Endothelial cell (in vitro differentiated cells): Measurements from ENCODE around the gene TOX4. TPM values are rescaled to one million over a fixed set of nuclear protein-coding genes. Genes with fewer than 3 reads are reported as not detected.

Experiments
- DNase-seq: peaks from one replicate; pipeline ENCODE4 v3.0.0; 2021; ENCODE audit warnings: low spot score
- H3K27ac Mint-ChIP-seq: one replicate; pipeline ENCODE4 v1.8.0; 2021; ENCODE audit warnings: mixed read lengths, inconsistent platforms; ENCODE audit not compliant: unreplicated experiment
- H3K27me3 Mint-ChIP-seq: one replicate; pipeline ENCODE4 v1.8.0; 2021; ENCODE audit warnings: mild to moderate bottlenecking, moderate library complexity, mixed read lengths, inconsistent platforms; ENCODE audit not compliant: unreplicated experiment
- H3K36me3 Mint-ChIP-seq: one replicate; pipeline ENCODE4 v1.8.0; 2021; ENCODE audit warnings: mild to moderate bottlenecking, low read depth, mixed read lengths, inconsistent platforms; ENCODE audit not compliant: unreplicated experiment
- H3K4me1 Mint-ChIP-seq: one replicate; pipeline ENCODE4 v1.8.0; 2021; ENCODE audit warnings: mild to moderate bottlenecking, mixed read lengths, inconsistent platforms; ENCODE audit not compliant: unreplicated experiment
- H3K4me3 Mint-ChIP-seq: one replicate; pipeline ENCODE4 v1.8.0; 2021; ENCODE audit warnings: mild to moderate bottlenecking, mixed read lengths, inconsistent platforms; ENCODE audit not compliant: unreplicated experiment
- H3K9me3 Mint-ChIP-seq: one replicate; pipeline ENCODE4 v1.8.0; 2021; ENCODE audit warnings: mixed read lengths, inconsistent platforms; ENCODE audit not compliant: unreplicated experiment
- long read RNA-seq: library from polyadenylated mRNA; unstranded; transcript quantifications from one replicate; pipeline ENCODE4 v2.0.0, GENCODE V29; 2020; ENCODE audit not compliant: unreplicated experiment
- total RNA-seq: library from RNA; stranded (reverse); fragmentation: NEBNext Ultra II Directional; extraction: Animal tissue kit (Norgen Biotek cat#: 25700); gene quantifications from one replicate; pipeline ENCODE4 v1.2.1, GENCODE V29; 2021; ENCODE audit not compliant: unreplicated experiment
- TF ChIP-seq, protein P1 (sequence below): fragments of 200-600 bp; sonication (generic); IDR thresholded peaks from one replicate; pipeline ENCODE4 v1.5.0; 2021; ENCODE audit warnings: antibody characterized with exemption; ENCODE audit not compliant: unreplicated experiment

TOX4 gene
- 70.8 TPM for total RNA-seq
- long read RNA-seq, full-length matches to known transcripts = 24 of 38 reads
- long read RNA-seq, partial matches to known transcripts = 12 of 38 reads
- long read RNA-seq, other reads (novel, unspliced or antisense) = 2 of 38 reads

- peak; percentile 95 for DNase-seq
- H3K27ac Mint-ChIP-seq = peak within 1 kb of the TSS; percentile 100
- no peaks in the 10 kb centered on the region for H3K9me3 Mint-ChIP-seq
- H3K4me1 Mint-ChIP-seq = peaks cover 17% of the 10 kb centered on the region
- peaks cover 17% of the 10 kb centered on the region for H3K36me3 Mint-ChIP-seq
- TF ChIP-seq, protein P1, sequence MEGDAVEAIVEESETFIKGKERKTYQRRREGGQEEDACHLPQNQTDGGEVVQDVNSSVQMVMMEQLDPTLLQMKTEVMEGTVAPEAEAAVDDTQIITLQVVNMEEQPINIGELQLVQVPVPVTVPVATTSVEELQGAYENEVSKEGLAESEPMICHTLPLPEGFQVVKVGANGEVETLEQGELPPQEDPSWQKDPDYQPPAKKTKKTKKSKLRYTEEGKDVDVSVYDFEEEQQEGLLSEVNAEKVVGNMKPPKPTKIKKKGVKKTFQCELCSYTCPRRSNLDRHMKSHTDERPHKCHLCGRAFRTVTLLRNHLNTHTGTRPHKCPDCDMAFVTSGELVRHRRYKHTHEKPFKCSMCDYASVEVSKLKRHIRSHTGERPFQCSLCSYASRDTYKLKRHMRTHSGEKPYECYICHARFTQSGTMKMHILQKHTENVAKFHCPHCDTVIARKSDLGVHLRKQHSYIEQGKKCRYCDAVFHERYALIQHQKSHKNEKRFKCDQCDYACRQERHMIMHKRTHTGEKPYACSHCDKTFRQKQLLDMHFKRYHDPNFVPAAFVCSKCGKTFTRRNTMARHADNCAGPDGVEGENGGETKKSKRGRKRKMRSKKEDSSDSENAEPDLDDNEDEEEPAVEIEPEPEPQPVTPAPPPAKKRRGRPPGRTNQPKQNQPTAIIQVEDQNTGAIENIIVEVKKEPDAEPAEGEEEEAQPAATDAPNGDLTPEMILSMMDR = peak; percentile 69
- H3K4me3 Mint-ChIP-seq = peak within 1 kb of the TSS; percentile 100
- peaks cover 5% of the 10 kb centered on the region for H3K27me3 Mint-ChIP-seq
Observed at GRCh38 chr14:21476925-21477681, at the start of gene TOX4, which contains the start of gene RAB2B. TOX4 (plus strand) TSS chr14:21477195; CDS start chr14:21477279, 84 bp downstream. RAB2B (minus strand) TSS chr14:21476959; CDS start chr14:21476872, 87 bp downstream.

DNA sequence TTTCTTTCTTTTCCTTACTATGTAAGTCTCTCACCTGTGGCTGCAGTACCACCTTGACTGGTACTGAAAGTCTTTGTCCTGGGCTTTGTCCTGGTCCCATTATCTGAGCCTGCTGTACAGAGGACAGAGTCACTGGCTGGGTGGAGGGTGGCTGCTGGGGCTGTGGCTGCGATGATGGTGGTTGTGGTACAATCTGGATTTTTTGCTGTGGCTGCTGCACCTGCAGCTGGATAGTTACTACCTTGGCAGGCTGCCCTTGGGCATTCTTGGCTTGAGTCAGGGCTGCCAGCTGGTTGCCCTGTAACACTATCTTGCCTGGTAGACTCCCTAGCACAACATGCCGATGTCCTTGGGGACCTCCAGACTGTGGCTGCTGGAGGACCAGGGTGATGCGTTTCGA is 48.1 kb upstream of the TOX4 start:
- H3K9me3 Mint-ChIP-seq = no peaks in the 10 kb centered on the region
- TF ChIP-seq, protein P1 = no peak
- H3K27ac Mint-ChIP-seq = no peak overlapping the region
- peaks cover 4% of the 10 kb centered on the region for H3K4me1 Mint-ChIP-seq
- H3K36me3 Mint-ChIP-seq = peaks cover 52% of the 10 kb centered on the region
- peaks cover 1% of the 10 kb centered on the region for H3K27me3 Mint-ChIP-seq
- H3K4me3 Mint-ChIP-seq = no peak overlapping the region
- no peak for DNase-seq

DNA sequence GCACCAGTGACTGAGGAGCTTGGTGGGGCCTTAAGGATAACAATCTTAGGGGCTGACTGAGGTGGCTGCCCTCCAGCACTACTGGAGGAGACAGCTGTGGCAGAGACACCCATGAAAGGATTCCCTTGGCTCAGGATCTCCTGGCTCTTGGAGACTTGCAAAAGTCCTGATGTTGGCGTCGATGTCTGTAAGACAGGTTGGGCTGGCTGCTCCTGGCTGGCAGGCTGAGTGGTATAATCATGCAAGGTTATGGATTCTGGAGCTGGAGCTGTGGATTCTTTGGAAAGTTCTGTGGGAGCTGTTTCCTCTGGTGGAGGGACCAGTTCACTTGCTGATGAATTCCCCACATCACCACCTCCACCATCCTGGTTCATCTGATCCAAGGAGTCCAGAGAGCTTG is 45.9 kb upstream of the TOX4 start:
- Mint-ChIP-seq H3K27me3 (peaks cover 3% of the 10 kb centered on the region), H3K27ac (no peak overlapping the region), H3K36me3 (peaks cover 39% of the 10 kb centered on the region), H3K9me3 (no peaks in the 10 kb centered on the region), H3K4me3 (no peak overlapping the region), H3K4me1 (peaks cover 18% of the 10 kb centered on the region)
- TF ChIP-seq, protein P1 = no peak
- no peak for DNase-seq

GRCh38 chr14:21436567-21437062 is 40.4 kb upstream of the TOX4 start:
- H3K27me3 Mint-ChIP-seq = peaks cover 4% of the 10 kb centered on the region
- H3K9me3 Mint-ChIP-seq = no peaks in the 10 kb centered on the region
- peaks cover 38% of the 10 kb centered on the region for H3K4me1 Mint-ChIP-seq
- TF ChIP-seq, protein P1 = no peak
- H3K36me3 Mint-ChIP-seq = peaks cover 6% of the 10 kb centered on the region
- H3K4me3 Mint-ChIP-seq = peak overlapping the region; percentile 95
- DNase-seq = no peak
- H3K27ac Mint-ChIP-seq = peak overlapping the region; percentile 81
